ENCODE data around the gene WFDC6. TPM values are rescaled to one million over a fixed set of nuclear protein-coding genes. Genes with fewer than 3 reads are reported as not detected.

Gene WFDC6
- not detected in 5 replicates for total RNA-seq (2022; extraction: Qiagen RNA extraction)

GRCh38 chr20:45539382-45539781 is at the start of gene WFDC6:
Gene WFDC6 (minus strand): TSS chr20:45539482. CDS start chr20:45539407, 75 bp downstream.

DNA sequence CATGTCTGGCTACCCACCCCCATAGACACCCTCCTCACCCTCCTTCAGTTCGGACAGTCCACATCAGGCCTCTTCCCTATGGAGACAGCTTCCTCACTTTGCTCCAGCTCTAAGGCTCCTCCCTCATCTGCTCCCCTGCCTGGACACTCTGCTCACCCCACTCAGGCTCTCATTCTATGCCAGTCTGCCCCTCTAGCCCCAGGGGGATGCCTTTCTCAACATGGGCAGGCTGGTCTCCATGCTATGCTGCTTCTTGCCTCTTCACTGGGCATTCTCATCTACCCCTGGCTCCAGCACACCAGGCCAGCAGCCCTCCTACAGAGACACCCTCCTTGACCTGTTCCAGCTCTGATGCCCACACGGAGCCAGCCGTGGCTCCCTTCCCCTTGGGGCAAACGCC is 39.9 kb upstream of the WFDC6 start, which contains the start of gene WFDC8:
Gene WFDC8 (minus strand): TSS at position 101 of the 400 bp plus-strand sequence. CDS start 37 bp downstream, at position 64.

GRCh38 chr20:45547206-45547770 is 8.0 kb upstream of the WFDC6 start, which contains the start of gene EPPIN:
Gene EPPIN (minus strand): TSS chr20:45547401. CDS start chr20:45547357, 44 bp downstream.

DNA sequence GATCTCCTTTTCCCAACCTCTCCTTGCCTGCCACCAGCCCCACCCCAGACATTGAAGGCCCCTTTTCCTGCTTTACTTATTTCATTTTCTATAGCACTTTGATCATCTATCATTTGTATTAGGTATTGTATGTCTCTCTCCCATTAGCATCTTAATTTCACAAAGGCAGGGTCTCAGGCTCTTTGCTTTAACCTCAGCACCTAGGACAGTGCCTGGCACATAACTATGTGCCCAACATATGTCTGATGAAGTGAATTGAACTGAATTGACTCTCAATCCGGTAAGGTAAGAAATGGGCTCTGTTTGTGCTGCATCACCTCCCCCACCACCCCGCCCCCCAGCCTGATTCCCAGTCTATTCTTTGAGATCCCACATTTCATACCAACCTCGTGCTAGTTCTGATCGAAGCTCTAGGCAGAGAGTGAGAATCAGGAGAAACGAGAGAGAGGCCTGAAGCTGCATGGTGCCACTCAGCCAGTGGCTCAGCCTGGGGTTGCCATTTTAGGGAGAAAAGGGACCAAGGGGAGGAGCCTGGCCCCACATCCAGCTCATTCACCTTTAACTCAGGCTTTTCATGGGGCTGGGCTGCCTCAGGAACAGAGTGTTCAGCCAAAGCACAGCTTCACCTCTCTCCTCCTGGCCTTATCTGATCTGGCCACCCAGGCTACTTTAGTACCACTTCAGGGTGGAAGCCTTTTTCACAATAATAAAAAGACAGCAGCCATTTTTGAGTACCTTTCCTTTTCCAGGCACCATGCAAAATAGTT is 24.0 kb downstream of the WFDC6 start, which contains the start of gene SPINT3:
Gene SPINT3 (minus strand): TSS at position 476 of the 767 bp plus-strand sequence. CDS start 14 bp downstream, at position 462.

Other genes starting within 250 kb of the WFDC6 start
- not detected in 5 replicates for gene RBPJL, start 232.6 kb downstream of the WFDC6 start, total RNA-seq (2022; extraction: Qiagen RNA extraction)
- gene MATN4, start 231.2 kb downstream of the WFDC6 start, total RNA-seq (2022; extraction: Qiagen RNA extraction) = 0.06 to 0.14 TPM (median 0.12 TPM) in 5 replicates
- gene SDC4, start 191.1 kb downstream of the WFDC6 start, total RNA-seq (2022; extraction: Qiagen RNA extraction) = 106 to 130 TPM (median 122 TPM) in 5 replicates
- 27.4 to 37.0 TPM (median 33.8 TPM) in 5 replicates for gene SYS1, start 176.3 kb downstream of the WFDC6 start, total RNA-seq (2022; extraction: Qiagen RNA extraction)
- not detected in 5 replicates for gene TP53TG5, start 161.2 kb downstream of the WFDC6 start, total RNA-seq (2022; extraction: Qiagen RNA extraction)
- 22.6 to 29.6 TPM (median 26.6 TPM) in 5 replicates for gene DBNDD2, start 131.2 kb downstream of the WFDC6 start, total RNA-seq (2022; extraction: Qiagen RNA extraction)
- gene PIGT, start 123.3 kb downstream of the WFDC6 start, total RNA-seq (2022; extraction: Qiagen RNA extraction) = 85.4 to 103 TPM (median 97.4 TPM) in 5 replicates
- gene WFDC2, start 69.7 kb downstream of the WFDC6 start, total RNA-seq (2022; extraction: Qiagen RNA extraction) = 0.20 to 0.23 TPM in 2 of 5 replicates, not detected in the others
- gene SPINT3, start 23.9 kb downstream of the WFDC6 start, total RNA-seq (2022; extraction: Qiagen RNA extraction) = not detected in 5 replicates
- gene EPPIN, start 7.9 kb upstream of the WFDC6 start, total RNA-seq (2022; extraction: Qiagen RNA extraction) = not detected in 5 replicates
- not detected in 5 replicates for gene WFDC8, start 39.8 kb upstream of the WFDC6 start, total RNA-seq (2022; extraction: Qiagen RNA extraction)
- not detected in 5 replicates for gene WFDC10A, start 90.3 kb upstream of the WFDC6 start, total RNA-seq (2022; extraction: Qiagen RNA extraction)
- not detected in 5 replicates for gene WFDC9, start 91.8 kb upstream of the WFDC6 start, total RNA-seq (2022; extraction: Qiagen RNA extraction)
- not detected in 5 replicates for gene WFDC11, start 130.8 kb upstream of the WFDC6 start, total RNA-seq (2022; extraction: Qiagen RNA extraction)
- not detected in 5 replicates for gene WFDC13, start 162.6 kb upstream of the WFDC6 start, total RNA-seq (2022; extraction: Qiagen RNA extraction)
- gene WFDC10B, start 165.5 kb upstream of the WFDC6 start, total RNA-seq (2022; extraction: Qiagen RNA extraction) = not detected in 5 replicates
- not detected in 5 replicates for gene SPINT4, start 182.9 kb upstream of the WFDC6 start, total RNA-seq (2022; extraction: Qiagen RNA extraction)